Mucosa of stomach (tissue), 1 donor: ENCODE data around the gene FABP6.
"Not testable (repeated sequence)": the region's sequence is repeated elsewhere in the genome, so short reads cannot be mapped to it uniquely, and the experiment has no call there.

Experiments
- H3K27me3 ChIP-seq: one replicate; pipeline ENCODE4 v1.7.0; 2013; ENCODE audit warnings: mild to moderate bottlenecking, low read length; ENCODE audit not compliant: control insufficient read depth, insufficient read depth
- H3K36me3 ChIP-seq: one replicate; pipeline ENCODE4 v1.7.0; 2013; ENCODE audit warnings: low read length; ENCODE audit not compliant: control insufficient read depth, insufficient read depth
- H3K4me1 ChIP-seq: one replicate; pipeline ENCODE4 v1.7.0; 2013; ENCODE audit warnings: mild to moderate bottlenecking, low read length; ENCODE audit not compliant: control insufficient read depth, insufficient read depth
- H3K4me3 ChIP-seq: one replicate; pipeline ENCODE4 v1.7.0; 2013; ENCODE audit warnings: low read length
- H3K9ac ChIP-seq: one replicate; pipeline ENCODE4 v1.7.0; 2013; ENCODE audit warnings: mild to moderate bottlenecking, low read length, moderate library complexity
- H3K9me3 ChIP-seq: one replicate; pipeline ENCODE4 v1.7.0; 2013; ENCODE audit warnings: mild to moderate bottlenecking, low read length, moderate library complexity; ENCODE audit not compliant: control insufficient read depth
- donor health status: Pancreatic carcinoma.

The FABP6 gene

DNA sequence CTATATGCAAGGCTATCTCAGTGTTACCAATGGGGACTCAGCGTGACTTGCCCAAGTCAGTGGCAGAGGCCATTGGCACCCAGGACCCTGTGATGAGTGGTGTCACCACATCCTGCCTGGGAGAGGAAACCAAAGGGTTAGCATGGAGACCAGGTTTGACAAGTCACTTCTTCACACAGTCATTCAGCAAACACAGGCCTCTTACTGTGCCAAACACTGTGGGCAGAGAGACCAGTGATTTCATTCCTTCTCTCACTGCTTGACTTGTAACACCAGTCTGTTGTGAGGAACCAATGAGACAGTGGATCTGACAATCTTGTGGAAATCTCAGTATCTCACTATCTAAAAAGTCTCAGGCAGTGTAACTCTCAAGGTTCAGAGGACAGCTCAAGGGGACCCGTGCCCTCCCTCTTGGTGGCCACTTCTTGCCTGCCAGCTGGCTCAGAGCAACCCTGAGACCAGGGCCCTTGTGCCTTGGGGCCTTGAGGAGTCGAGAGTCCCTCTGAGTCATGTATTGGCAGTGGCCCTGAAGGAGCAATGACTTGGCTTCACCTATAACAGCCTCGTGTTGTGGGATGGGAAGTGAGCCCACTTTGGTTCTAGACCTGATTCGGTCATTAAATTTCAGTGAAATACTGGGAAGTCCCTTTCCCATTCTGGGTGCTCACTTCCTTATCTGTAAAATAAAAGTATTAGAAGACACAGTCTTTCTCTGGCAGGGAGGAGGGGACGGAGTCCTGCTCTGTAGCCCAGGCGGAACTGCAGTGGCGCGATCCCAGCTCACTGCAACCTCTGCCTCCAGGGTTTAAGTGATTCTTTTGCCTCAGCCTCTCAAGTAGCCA, 1.6 kb downstream of the FABP6 start:
- Histone ChIP-seq H3K9ac (no peak overlapping the region), H3K9me3 (no peaks in the 10 kb centered on the region), H3K36me3 (no peaks in the 10 kb centered on the region), H3K27me3 (no peaks in the 10 kb centered on the region), H3K4me3 (no peak overlapping the region), H3K4me1 (no peaks in the 10 kb centered on the region)

DNA sequence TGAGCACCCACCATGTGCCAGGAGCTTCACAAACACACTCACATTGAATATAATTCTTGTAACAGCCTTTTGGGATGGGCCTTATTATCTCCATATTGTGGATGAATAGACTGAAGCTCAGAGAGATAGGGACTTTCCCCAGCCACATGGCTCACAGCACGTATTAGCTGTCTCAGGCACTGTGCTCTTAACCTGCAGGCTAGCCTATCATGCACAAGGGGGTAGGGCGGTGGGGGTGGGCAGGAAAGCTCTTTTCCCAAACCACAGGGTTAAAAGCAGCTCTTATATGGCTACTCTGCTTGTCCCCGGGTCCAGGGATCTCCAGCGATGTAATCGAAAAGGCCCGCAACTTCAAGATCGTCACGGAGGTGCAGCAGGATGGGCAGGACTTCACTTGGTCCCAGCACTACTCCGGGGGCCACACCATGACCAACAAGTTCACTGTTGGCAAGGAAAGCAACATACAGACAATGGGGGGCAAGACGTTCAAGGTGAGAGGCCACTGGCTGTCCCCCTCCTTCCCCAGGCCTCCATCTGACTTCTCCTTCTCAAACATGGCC, 2.6 kb downstream of the FABP6 start:
- no peaks in the 10 kb centered on the region for H3K4me1 ChIP-seq
- H3K9ac ChIP-seq: no peak overlapping the region
- H3K36me3 ChIP-seq: no peaks in the 10 kb centered on the region
- H3K4me3 ChIP-seq: no peak overlapping the region
- H3K9me3 ChIP-seq: no peaks in the 10 kb centered on the region
- H3K27me3 ChIP-seq: no peaks in the 10 kb centered on the region

DNA sequence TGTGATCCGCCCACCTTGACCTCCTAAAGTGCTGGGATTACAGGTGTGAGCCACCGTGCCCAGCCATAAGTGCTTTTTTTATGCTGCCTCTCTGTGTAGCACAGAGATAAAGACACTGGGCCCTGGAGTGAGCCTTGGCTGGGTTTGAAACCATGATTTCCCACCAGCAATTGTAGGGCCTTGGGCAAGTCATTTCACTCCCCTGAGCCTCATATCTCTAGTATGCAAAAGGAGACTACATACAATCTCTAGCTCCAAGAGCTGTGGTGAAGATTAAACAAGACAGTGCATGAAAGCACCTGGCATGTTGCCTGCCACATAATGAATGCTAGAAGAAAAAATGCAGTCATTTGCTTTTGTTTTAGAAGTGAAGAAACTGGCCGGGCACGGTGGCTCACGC, 3.9 kb downstream of the FABP6 start:
- Histone ChIP-seq H3K4me1 (no peaks in the 10 kb centered on the region), H3K9ac (no peak overlapping the region), H3K27me3 (no peaks in the 10 kb centered on the region), H3K4me3 (no peak overlapping the region), H3K9me3 (no peaks in the 10 kb centered on the region), H3K36me3 (no peaks in the 10 kb centered on the region)

DNA sequence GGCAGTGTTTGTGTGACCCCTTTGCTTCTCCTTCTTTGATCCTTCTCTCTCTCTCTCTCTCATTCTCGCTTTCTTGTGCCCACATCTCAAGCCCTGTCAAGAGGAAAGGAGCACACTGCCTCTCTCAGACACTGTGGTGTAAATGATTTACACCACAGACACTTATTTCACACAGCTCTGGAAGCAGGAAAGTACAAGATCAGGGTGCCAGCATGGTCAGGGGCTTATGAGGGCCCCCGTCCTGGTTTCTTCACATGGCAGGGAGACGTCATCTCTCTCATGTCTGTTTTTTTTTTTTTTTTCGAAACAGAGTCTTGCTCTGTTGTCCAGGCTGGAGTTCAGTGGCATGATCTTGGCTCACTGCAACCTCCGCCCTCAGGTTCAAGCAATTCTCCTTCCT, 6.4 kb downstream of the FABP6 start:
- no peaks in the 10 kb centered on the region for H3K27me3 ChIP-seq
- no peaks in the 10 kb centered on the region for H3K4me1 ChIP-seq
- H3K4me3 ChIP-seq: no peak overlapping the region
- H3K9me3 ChIP-seq: no peaks in the 10 kb centered on the region
- H3K36me3 ChIP-seq: no peaks in the 10 kb centered on the region
- H3K9ac ChIP-seq: no peak overlapping the region

DNA sequence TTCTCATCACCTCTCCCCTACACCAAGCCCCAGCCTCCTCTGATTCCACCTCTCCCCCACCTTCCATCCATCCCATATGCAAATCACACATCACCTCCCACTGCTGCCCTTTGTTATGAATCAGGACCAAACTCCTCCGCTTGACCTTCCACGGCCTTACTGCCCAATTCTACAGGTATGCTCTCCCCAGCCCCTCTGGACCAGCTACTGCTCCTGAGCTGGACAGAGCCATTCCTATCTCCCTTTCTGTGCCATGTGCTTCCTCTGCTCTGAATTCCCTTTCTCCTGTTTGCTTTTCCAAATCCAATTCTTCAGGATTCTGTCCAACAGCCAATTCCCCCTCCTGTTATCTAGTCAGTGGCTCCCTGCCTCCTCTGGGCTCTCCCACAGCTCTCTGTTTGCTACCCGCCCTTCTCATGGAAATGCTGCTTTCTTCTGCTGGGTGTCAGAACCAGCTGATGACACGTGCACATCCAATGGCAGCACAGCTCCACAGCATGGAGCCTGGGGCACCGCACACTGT, 8.3 kb downstream of the FABP6 start:
- no peaks in the 10 kb centered on the region for H3K27me3 ChIP-seq
- no peaks in the 10 kb centered on the region for H3K4me1 ChIP-seq

DNA sequence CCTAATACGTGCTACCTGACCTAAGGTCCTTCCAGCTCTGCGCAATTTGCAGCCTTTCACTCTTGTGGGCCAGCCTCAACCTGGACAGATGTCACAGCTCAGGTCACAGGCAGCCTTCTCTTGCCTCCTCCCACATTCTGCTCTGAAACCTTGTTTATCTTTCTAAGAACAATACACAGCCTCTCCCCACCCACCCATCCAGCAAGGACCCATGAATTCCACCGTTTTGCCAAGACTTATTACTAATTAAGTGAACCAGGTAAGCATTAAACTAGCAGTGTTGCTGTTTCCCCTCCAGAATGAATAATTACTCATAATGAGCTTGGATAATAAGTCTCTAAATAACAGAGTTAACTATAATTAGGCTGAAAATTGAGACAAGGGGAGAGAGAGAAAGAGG, 11.0 kb downstream of the FABP6 start:
- H3K9me3 ChIP-seq: no peaks in the 10 kb centered on the region
- no peaks in the 10 kb centered on the region for H3K36me3 ChIP-seq
- no peaks in the 10 kb centered on the region for H3K27me3 ChIP-seq
- no peak overlapping the region for H3K9ac ChIP-seq
- no peaks in the 10 kb centered on the region for H3K4me1 ChIP-seq
- no peak overlapping the region for H3K4me3 ChIP-seq

More for the DNA sequence above, 8.3 kb downstream of the FABP6 start:
- no peaks in the 10 kb centered on the region for H3K9me3 ChIP-seq
- H3K9ac ChIP-seq: no peak overlapping the region
- no peak overlapping the region for H3K4me3 ChIP-seq
- H3K36me3 ChIP-seq: no peaks in the 10 kb centered on the region

DNA sequence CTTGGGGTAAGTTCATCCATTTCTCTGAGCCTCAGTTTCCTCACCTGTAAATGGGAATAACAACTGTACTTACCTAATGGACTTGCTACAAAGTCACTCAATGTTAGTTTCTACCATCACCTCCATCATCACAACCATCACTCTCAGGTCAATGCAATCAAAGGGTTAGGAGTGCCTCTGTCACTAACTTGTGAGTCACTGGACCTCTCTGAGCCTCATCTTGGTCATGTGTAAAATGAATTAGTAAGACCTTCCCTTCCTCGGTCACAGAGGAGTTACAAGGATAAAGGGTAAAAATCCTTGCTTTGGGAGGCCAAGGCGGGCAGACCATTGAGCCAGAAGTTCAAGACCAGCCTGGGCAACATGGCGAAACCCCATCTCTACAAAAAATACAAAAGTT, 12.8 kb downstream of the FABP6 start:
- H3K4me3 ChIP-seq: no peak overlapping the region
- no peak overlapping the region for H3K9ac ChIP-seq
- H3K27me3 ChIP-seq: no peaks in the 10 kb centered on the region
- H3K36me3 ChIP-seq: no peaks in the 10 kb centered on the region
- H3K9me3 ChIP-seq: no peaks in the 10 kb centered on the region
- no peaks in the 10 kb centered on the region for H3K4me1 ChIP-seq

DNA sequence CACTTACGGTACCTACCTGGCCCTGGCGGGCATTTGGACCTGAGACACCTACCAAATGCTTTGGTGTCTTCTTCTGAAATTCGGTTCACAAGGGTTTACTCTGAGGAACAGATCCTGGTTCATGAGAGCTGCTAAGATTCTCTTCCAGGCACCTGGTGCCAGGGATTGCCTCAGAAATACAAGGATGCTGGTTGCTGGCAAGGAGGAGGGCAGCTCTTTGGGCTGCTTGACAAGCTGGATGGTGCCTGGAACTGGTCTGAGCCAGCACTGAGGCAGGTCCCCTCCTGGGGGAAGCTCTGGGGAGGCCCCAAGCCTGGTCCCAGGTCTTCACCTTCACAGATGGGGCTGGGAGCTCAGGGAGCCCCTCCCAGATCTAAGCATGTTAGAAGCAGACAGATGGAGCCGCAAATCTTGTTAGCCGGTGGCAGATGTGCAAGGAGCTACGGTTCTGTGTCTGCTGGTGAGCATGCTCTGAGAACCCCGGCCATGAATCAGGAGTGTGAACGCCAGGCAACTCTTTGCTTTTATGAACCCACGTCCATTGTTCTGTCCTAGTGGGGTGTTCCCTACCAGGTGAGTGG, 16.3 kb downstream of the FABP6 start:
- Histone ChIP-seq H3K4me3 (no peak overlapping the region), H3K4me1 (no peaks in the 10 kb centered on the region), H3K9me3 (no peaks in the 10 kb centered on the region), H3K27me3 (no peaks in the 10 kb centered on the region), H3K36me3 (no peaks in the 10 kb centered on the region), H3K9ac (no peak overlapping the region)

DNA sequence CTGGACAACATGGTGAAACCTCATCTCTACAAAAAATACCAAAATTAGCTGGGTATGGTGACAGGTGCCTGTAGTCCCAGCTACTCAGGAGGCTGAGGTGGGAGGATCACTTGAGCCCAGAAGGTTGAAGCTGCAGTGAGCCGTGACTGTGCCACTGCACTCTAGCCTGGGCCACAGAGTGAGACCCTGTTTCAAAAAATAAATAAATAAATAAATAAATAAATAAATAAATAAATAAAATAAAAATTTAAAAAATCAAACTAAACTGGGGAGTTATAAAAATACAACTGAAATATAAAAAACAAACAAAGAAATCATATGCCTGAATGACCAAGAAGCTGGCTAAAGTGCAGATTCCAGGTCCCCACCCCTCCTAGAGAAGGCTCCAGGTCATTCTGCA, 20.3 kb downstream of the FABP6 start:
- not testable (repeated sequence) for H3K9me3 ChIP-seq, H3K9ac ChIP-seq, H3K4me3 ChIP-seq, H3K36me3 ChIP-seq, H3K27me3 ChIP-seq, H3K4me1 ChIP-seq

DNA sequence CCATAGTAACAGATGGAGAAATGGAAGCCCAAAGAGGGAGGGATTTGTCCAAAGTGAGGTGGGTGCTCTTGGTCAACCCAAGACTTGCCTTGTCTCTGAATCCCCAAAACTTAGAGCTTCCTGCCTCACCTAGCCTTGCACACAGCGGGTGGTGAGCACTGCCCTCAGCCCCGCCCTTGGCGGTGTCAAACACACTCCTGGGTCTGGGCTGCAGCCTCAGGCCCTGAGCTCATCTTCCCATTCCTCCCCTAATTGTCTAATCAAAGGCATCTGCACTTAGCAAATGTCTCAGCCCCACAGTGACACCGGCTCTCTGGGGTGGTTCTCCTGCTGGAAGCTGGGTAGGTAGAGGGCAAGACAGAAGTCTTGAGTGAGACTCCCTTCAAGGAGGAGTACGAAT, 20.9 kb downstream of the FABP6 start:
- Histone ChIP-seq H3K4me3 (no peak overlapping the region), H3K4me1 (no peaks in the 10 kb centered on the region), H3K9me3 (no peaks in the 10 kb centered on the region), H3K27me3 (no peaks in the 10 kb centered on the region), H3K9ac (no peak overlapping the region), H3K36me3 (no peaks in the 10 kb centered on the region)

DNA sequence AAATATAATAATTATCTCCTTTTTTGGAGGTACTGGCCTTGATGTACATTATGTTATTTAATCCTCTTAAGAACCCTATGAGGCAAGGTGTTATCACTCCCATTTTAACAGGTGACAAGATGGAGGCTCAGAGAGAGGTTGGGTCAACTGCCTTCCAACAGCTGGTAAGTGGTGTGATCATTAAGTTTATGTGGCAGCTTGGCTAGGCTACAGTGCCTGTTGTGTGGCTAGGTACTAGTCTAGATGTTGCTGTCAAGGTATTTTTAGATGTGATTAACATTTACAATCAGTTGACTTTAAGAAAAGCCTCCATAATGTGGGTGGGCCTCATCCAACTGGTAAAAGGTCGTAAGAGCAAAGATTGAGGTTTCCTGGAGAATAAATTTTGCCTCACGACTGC, 21.5 kb downstream of the FABP6 start:
- no peak overlapping the region for H3K4me3 ChIP-seq
- H3K9ac ChIP-seq: no peak overlapping the region
- H3K27me3 ChIP-seq: no peaks in the 10 kb centered on the region
- no peaks in the 10 kb centered on the region for H3K4me1 ChIP-seq
- no peaks in the 10 kb centered on the region for H3K9me3 ChIP-seq
- H3K36me3 ChIP-seq: no peaks in the 10 kb centered on the region

DNA sequence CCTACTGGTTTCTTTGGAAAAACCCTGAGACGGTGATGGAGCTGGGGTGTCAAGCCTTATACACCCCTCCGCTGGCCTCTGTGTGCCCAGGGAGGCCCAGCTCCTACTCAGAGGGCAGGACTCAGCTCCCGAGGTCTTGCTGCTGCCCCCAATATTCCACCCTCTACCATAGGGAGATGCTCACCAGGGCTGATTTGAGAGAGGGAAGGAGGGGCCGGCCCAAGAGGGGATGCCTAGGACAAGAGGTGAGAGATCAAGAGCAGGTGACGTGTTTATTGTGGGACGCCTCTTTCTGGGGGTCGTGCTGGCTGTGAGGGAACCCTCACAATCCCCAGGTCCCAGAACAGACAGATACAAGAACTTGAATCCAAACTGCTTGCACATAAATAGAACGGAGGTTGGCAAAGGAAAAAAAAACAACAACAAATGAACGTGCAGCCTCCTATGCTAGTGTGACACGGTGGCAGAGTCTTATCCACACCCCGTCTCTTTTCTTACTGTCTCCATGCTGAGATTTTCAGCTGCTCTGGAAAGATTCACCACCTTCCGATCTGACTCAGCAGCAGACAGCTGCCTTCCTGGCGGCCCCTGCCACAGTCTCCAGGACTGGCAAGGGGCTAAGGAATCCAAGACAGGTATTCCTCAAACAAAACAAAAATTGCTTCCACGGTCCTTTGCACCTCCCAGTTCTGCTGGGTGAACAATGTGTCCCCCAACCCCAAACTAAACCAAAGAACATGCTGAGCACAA, 22.3 kb downstream of the FABP6 start:
- no peaks in the 10 kb centered on the region for H3K36me3 ChIP-seq
- H3K4me3 ChIP-seq: no peak overlapping the region
- H3K9ac ChIP-seq: no peak overlapping the region
- no peaks in the 10 kb centered on the region for H3K27me3 ChIP-seq
- H3K9me3 ChIP-seq: no peaks in the 10 kb centered on the region
- H3K4me1 ChIP-seq: no peaks in the 10 kb centered on the region
